Measurements from ENCODE around the gene SH3RF3.
A peak's percentile ranks its signal among the peaks of the same experiment; 100 is the strongest.

SH3RF3 gene

GRCh38 chr2:109268916-109269315 is 139.9 kb downstream of the SH3RF3 start:
- DNase-seq = no peak

DNA sequence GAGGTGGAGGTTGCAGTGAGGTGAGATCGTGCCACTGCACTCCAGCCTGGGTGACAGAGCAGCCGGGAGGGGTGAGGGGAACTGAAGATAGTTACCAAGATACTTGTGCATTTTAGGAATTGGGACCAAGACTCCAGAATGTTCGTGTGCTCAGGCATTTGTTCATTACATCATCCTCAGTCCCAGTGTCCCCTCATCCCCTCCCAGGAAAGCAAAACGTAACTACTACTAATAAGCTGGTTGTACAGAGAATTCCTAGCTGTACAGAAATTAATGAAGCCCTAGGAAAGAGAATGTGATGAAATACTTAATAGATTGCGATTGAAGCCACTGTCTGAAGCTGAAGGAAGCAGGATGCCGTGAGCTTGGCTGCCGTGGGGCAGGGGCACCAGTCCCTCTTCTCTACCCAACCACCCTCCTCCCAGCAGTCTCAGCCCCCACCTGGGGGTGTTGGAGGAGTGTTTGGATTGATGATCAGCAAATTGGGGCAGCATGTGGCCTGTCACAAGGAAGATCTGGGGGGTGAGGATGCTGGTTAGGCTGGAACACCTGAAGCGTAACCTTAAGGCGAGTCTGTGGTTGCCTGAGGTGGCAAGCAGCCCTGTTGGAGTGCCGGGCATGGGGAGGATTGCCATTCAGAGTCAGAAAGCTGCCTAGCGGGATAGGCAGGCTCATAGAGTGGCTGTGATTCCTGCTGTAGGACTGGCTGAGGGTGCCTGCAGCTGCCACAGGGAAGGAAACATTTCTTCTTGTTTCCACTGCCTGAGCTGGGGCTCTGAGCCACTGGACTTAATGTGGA is 140.9 kb downstream of the SH3RF3 start:
- no peak for DNase-seq

GRCh38 chr2:109270505-109271312 is 141.7 kb downstream of the SH3RF3 start:
- no peak for DNase-seq

GRCh38 chr2:109271920-109272319 is 142.9 kb downstream of the SH3RF3 start:
- DNase-seq = no peak

DNA sequence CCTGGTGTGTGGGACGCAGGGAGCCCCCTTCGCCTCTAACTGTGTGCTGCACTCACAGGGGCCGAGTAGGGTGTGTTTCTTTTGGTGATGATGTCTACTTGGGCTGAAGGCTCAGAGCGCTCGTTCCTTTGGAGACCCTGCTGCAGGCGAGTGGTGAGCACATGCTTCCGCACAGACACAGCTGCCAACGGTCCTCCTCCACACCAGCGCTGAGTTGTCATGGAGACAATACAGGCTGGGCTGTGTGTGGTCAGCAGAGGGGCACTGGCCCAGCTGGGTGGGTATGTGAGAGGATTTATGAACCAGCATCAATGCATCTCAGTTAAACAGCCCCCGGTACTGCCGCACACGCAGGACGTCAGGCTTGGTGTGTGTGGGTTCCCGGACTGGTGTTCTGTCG is 143.5 kb downstream of the SH3RF3 start:
- DNase-seq = no peak

DNA sequence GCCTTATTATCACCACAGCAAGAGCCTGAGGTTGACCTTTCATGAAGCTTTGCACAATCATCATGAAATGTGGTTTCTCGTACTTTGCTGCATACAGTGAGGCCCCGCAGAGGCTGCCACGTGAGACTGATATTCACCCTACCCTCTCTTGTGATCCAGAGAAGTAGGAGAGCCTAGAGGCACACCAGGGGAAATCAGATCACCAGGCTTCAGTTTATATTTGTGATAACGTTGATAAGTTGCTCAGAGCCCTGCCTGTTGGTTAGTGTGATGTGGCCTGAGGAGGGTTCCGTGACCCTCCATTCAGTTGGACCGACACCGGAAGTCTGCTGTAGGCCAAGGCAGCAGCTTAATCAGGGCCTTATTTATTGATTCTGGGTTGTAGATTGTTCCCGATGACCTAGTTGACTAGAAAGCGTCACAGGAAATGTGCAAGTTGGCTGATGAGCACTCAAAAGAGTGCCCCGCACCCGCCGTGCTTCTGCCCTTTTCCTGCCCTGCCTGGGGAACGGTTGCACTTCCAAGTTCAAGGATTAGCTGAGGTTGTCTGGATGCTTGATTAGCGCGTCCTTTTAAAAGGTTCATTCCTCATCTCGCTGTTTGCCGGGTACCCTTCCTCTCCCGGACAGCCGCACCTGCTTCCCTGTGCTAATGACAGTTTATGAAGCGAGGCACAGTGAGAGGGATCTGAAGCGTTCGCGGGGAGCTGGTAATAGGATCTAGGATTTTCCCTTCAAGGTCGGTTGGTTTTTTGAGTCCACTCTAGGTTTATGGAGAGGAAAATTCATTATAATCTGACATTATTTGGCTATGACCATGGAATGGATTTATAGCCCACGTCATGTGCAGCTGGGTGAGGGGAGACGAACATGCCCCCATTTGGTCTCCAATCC is 146.4 kb downstream of the SH3RF3 start:
- peak; percentile 89 for DNase-seq

- no peak for DNase-seq
Measured at GRCh38 chr2:109277406-109277805, 148.4 kb downstream of the SH3RF3 start.

DNA sequence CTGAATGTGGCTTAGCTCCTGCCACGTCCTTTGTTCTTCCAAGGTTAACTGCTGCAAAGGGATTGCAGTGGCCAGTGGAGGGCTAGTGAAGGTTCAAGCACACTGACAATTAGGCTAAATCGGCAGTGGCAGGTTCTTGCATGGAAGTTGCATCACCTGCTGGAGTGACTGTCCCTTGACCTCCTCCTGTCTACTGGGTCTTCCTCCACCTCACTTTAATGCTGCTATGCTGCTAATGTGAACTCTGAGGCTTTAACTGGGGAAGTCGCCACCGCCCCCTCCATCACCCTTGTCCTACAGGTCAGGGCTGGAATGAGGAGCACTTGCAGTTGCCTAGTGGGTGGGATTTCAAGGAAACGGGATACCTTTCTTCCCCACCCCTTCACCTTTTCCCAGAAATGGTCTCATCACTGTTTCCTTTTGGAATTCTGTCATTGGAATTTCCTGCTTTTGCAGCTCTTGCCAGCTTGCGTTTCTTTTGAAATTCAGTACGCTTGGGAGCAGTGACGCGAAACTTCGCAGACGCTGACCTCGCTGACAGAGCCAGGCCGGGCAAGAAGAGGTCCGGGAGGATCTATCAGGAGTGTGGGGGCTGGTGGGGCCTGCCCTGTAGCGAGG is 150.3 kb downstream of the SH3RF3 start:
- DNase-seq = no peak

DNA sequence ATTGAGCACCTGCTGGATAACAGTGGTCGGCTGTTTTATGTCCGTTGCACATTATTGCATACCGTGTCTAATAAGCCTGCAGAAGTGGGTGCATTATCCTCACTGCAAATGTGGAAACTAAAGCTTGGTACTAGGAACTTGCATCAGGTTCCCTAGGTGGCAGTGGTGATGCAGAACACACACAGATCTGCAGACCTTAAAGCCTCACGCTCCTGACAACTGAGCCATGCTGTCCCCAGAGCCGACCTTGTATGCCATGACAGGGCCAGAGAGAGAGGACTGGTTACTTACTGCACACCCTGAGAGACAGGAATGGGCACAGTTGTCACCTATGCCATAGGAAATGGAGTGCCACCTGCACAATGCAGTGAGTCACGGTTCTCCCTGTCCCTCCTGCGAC is 151.8 kb downstream of the SH3RF3 start:
- DNase-seq = no peak

DNA sequence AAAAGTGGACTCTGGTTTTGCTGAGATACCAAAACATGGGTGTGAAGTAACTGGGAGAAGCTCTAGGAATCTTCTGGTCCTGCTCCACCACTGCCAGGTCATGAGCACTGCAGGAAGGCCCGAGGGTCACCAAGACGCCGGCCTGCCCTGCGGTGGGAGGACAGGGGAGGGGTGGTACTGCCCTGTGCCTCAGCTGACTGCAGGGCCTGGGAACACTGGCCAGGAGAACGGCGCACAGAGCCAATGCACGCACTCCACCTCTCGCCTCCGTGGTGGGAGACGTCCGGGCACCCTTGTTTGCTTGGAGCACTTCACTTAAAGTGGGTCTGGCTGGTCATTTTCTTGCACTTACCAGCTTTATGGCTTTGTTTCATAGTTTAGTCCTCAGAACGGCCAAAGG is 153.4 kb downstream of the SH3RF3 start:
- no peak for DNase-seq

DNA sequence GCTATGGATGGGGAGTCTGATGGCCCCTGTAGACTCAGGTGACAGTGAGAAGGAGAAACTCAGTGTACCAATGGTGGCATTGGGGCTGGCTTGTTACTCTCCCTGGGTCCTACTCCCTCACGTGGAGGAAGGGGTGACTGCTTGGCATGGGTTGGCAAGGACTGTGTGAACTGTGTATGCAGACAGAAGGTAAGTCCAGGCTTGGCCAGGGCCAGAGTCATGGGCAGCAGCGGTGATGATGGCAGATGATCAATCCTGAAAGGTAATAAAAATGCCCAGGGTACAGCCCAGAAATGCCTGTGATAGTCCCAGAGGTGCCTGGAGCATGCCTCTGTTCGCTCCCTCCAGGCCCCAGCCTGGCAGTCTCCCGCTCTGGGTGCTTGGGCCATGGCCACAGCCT is 153.9 kb downstream of the SH3RF3 start:
- no peak for DNase-seq

DNA sequence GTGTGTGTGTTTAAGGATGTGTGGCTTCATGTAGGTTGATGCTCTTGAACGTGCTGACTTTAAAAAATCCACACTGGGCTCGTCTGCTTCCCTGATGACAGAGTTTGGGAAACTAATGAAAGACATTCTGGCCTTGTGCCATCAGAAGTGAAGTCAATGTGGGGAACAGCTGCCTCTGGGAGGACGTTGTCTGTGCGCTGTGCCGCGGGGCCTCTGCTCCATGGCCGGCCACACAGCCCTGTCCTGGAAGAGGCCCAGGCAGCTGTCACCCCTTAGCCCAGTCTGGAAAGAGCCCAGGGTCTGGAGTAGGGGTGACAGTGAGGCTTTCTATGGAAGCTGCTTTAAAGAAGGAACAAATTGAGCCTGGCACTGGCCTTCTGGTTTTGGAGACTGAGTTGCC is 155.8 kb downstream of the SH3RF3 start:
- peak; percentile 40 for DNase-seq

GRCh38 chr2:109285244-109285651 is 156.2 kb downstream of the SH3RF3 start:
- peak; percentile 40 for DNase-seq

GRCh38 chr2:109287413-109287812 is 158.4 kb downstream of the SH3RF3 start:
- no peak for DNase-seq

DNA sequence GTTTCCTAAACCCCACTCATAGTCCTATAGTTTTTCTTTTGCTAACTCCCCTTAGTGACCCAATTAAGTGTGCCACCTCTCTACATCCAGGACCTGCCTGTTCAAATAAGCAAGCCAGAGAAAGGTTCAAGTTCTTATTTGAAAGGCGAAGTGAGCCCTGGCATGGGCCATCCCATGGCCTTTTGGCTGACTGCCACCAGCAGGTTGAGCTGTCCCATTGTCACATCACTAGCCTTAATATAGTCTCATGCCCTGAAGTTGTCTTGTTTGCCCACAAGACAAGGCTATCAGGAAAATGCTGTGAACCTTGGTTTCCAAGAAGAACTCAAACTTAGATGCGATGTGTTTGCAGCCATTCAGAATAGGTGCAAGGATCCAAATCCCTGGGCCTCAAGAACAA is 158.8 kb downstream of the SH3RF3 start:
- DNase-seq = no peak

- DNase-seq = no peak
Measured at GRCh38 chr2:109288544-109289368, 159.8 kb downstream of the SH3RF3 start.

DNA sequence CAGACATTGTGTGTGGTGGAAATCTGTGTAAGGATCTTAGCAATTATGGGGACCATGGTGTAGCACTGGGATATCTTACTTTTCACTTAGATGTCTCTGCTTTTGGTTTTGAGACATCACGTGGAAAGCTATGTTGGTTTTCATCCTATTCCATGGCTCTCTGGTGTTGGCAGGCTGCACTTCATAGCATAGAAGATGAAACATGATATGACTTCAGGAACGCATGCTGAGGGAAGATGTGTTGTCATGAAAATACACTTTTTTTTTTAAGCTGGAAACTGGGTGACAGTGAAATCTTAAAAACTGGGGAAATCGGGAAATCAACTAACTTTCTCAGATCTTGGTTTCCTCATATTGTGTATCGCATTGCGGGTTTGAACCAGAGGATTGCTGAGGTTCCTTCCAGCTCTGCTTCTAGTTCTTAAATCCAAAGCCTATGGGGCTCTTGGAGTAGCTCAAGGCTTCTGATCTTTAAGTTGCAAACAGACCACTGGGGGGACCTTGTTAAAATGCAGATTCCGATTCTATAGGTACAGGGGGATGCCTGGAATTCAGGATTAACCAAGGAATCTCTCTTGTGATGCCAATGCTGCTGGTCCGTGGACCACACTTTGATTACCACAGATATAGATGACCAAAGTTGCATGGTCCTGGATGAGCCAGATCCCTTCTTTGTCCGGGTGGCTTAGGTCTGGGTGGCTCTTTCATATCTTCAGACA is 160.7 kb downstream of the SH3RF3 start:
- no peak for DNase-seq

- no peak for DNase-seq
Measured at GRCh38 chr2:109290887-109291643, 162.1 kb downstream of the SH3RF3 start.

DNA sequence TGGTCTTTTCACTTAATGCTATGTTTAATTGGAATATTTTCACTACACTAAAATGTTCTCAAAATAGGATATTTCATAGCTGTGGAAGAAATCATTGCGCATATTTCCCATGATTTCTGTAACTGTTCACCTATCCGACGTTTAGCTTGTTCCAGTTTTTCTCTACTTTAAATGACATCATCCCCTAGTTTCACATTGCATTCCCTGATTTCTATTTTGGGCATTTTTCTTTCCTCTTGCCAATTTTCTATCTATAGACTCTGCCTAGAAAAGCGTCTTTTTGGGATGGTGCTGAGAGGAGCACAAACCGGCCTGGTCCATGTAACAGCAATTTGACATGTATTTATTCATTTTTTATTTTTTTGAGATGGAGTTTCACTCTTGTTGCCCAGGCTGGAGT is 163.4 kb downstream of the SH3RF3 start:
- DNase-seq = no peak

DNA sequence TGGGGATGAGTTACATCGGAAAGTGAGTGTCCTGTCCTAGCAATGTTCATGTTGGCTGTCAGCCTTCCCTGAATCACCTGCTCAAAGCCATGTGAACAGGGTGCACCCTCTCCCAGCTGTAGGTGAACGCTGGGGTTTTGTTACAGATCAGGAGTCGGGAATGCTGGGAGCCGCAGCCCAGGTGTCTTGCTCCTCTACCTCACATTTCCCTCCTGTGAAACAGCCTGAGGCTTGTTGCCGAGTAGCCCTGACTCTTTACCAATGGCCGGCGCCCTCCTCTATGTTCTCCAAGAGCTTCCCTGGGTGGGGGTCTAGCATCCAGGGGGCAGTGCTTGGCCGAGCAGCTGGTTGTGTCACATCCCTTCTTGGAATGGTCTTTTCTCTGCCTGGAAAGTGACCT is 164.7 kb downstream of the SH3RF3 start:
- no peak for DNase-seq

All from MV-4-11 (cell line).